SK-N-SH (cell line): ENCODE measurements around the gene ARMC9. TPM values are rescaled to one million over a fixed set of nuclear protein-coding genes. Genes with fewer than 3 reads are reported as not detected.

Experiments
- CTCF ChIA-PET: fragments of 300-600, 350-600 bp; formaldehyde crosslinking; extraction: SDS; loops from one replicate; lab custom pipeline; 2021; lab: Yijun Ruan, JAX
- POLR2A ChIA-PET: fragments of 350-600 bp; sonication (Branson Sonifier 250); formaldehyde crosslinking; extraction: SDS; loops from one replicate; lab custom pipeline; 2020; ENCODE audit warnings: antibody characterized with exemption, inconsistent platforms; lab: Yijun Ruan, JAX
- DNase-seq: peaks from one replicate; pipeline ENCODE4 v3.0.0; 2012
- H2AFZ ChIP-seq: fragments of 200-600 bp; sonication (generic); 2 replicates; pipeline ENCODE4 v1.8.1; 2016; ENCODE audit warnings: antibody characterized with exemption, mild to moderate bottlenecking, low read depth
- H3F3A ChIP-seq: fragments of 200-600 bp; sonication (generic); replicated peaks from 2 replicates; pipeline ENCODE3; 2016; ENCODE audit warnings: antibody characterized with exemption, mild to moderate bottlenecking; ENCODE audit not compliant: insufficient read depth
- H3K27ac ChIP-seq, 2 experiments: fragments of 200-500 bp in 1 of 2; fragments of 200-600 bp in 1 of 2; sonication (Bioruptor generic) in 1 of 2; sonication (generic), shearing (Covaris generic) in 1 of 2; 2 replicates each; pipeline versions ENCODE4 v1.5.1 to v1.6.1; 2014 to 2016; ENCODE audit warnings: low read depth in 2 of 2, inconsistent platforms in 1 of 2, low read length in 1 of 2, mild to moderate bottlenecking in 1 of 2, mixed read lengths in 1 of 2
- H3K27me3 ChIP-seq: fragments of 200-600 bp; sonication (generic), shearing (Covaris generic); 2 replicates; pipeline ENCODE4 v1.6.1; 2016; ENCODE audit warnings: mixed run types; ENCODE audit not compliant: insufficient read depth
- H3K36me3 ChIP-seq, 2 experiments: fragments of 200-500 bp in 1 of 2; fragments of 200-600 bp in 1 of 2; sonication (Bioruptor generic) in 1 of 2; sonication (generic) in 1 of 2; replicated peaks in 1 of 2; 2 replicates each; pipeline versions ENCODE3 to v1.5.1; 2014 to 2016; ENCODE audit warnings: low read length in 1 of 2, mild to moderate bottlenecking in 1 of 2; ENCODE audit not compliant: insufficient read depth in 2 of 2, control insufficient read depth in 1 of 2
- H3K4me1 ChIP-seq, 2 experiments: fragments of 200-500 bp in 1 of 2; fragments of 200-600 bp in 1 of 2; sonication (Bioruptor generic) in 1 of 2; sonication (generic), shearing (Covaris generic) in 1 of 2; 2 replicates each; pipeline versions ENCODE4 v1.5.1 to v1.6.1; 2014 to 2016; ENCODE audit warnings: low read depth in 1 of 2, low read length in 1 of 2, mixed run types in 1 of 2; ENCODE audit not compliant: insufficient read depth in 2 of 2, control insufficient read depth in 1 of 2
- H3K4me2 ChIP-seq: fragments of 200-600 bp; sonication (generic), shearing (Covaris generic); 2 replicates; pipeline ENCODE4 v1.6.1; 2017; ENCODE audit warnings: mixed run types
- H3K4me3 ChIP-seq, 2 experiments: fragments of 200-500 bp in 1 of 2; fragments of 200-600 bp in 1 of 2; sonication (Bioruptor generic) in 1 of 2; sonication (generic), shearing (Covaris generic) in 1 of 2; 2 replicates each; pipeline versions ENCODE4 v1.5.1 to v1.8.1; 2014 to 2016; ENCODE audit warnings: low read depth in 2 of 2, inconsistent platforms in 1 of 2, low read length in 1 of 2, mild to moderate bottlenecking in 1 of 2, mixed read lengths in 1 of 2, moderate library complexity in 1 of 2
- H3K79me2 ChIP-seq: fragments of 200-600 bp; sonication (generic); 2 replicates; pipeline ENCODE4 v1.8.1; 2017; ENCODE audit warnings: mild to moderate bottlenecking; ENCODE audit not compliant: insufficient read depth
- H3K9ac ChIP-seq: fragments of 200-600 bp; sonication (generic); 2 replicates; pipeline ENCODE4 v1.6.1; 2017; ENCODE audit warnings: mixed run types
- H3K9me2 ChIP-seq: fragments of 200-600 bp; sonication (generic); 2 replicates; pipeline ENCODE4 v1.6.1; 2017; ENCODE audit warnings: mixed run types
- H3K9me3 ChIP-seq: fragments of 200-600 bp; sonication (generic); 2 replicates; pipeline ENCODE4 v1.6.1; 2017; ENCODE audit warnings: mixed run types, mild to moderate bottlenecking, moderate library complexity
- H4K20me1 ChIP-seq: fragments of 200-600 bp; sonication (generic); 2 replicates; pipeline ENCODE4 v1.6.1; 2017; ENCODE audit warnings: mild to moderate bottlenecking, mixed run types; ENCODE audit not compliant: insufficient read depth
- CHD2 ChIP-seq: fragments of 150-350 bp; IDR thresholded peaks from 2 replicates; pipeline ENCODE4 v1.6.1; 2018; ENCODE audit warnings: low read length; ENCODE audit not compliant: partially characterized antibody
- EP300 ChIP-seq, 2 experiments: IDR thresholded peaks; 2 replicates each; pipeline versions ENCODE4 v1.4.0 to v1.6.1; 2012; ENCODE audit warnings: borderline replicate concordance in 1 of 2, low read depth in 1 of 2, low read length in 1 of 2
- EZH2phosphoT487 ChIP-seq: fragments of 200-600 bp; sonication (generic); IDR thresholded peaks from 2 replicates; pipeline ENCODE4 v1.6.1; 2017; ENCODE audit warnings: low read depth, mixed run types, mild to moderate bottlenecking, antibody characterized with exemption, moderate library complexity, borderline replicate concordance
- FOXJ3 ChIP-seq: sonication (generic); formaldehyde crosslinking; IDR thresholded peaks from 2 replicates; pipeline ENCODE4 v1.5.1; 2020; ENCODE audit warnings: mild to moderate bottlenecking, missing genetic modification reagents
- FOXM1 ChIP-seq: IDR thresholded peaks from 2 replicates; pipeline ENCODE4 v1.4.0; 2012; ENCODE audit warnings: low read depth, mild to moderate bottlenecking
- GATA2 ChIP-seq: sonication (generic); formaldehyde crosslinking; IDR thresholded peaks from 2 replicates; pipeline ENCODE4 v1.5.0; 2020; ENCODE audit warnings: mild to moderate bottlenecking, missing genetic modification reagents
- JUND ChIP-seq: IDR thresholded peaks from 2 replicates; pipeline ENCODE4 v1.4.0; 2012
- MEF2A ChIP-seq: IDR thresholded peaks from 2 replicates; pipeline ENCODE4 v1.4.0; 2012; ENCODE audit warnings: low read depth, borderline replicate concordance
- MXI1 ChIP-seq: IDR thresholded peaks from 2 replicates; pipeline ENCODE4 v1.6.1; 2012; ENCODE audit warnings: mild to moderate bottlenecking, low read depth, low read length, improper control_type of control experiment
- POLR2AphosphoS5 ChIP-seq: IDR thresholded peaks from 2 replicates; pipeline ENCODE4 v1.6.1; 2012; ENCODE audit warnings: low read depth, low read length
- RAD21 ChIP-seq: IDR thresholded peaks from 2 replicates; pipeline ENCODE4 v1.6.1; 2012; ENCODE audit warnings: mild to moderate bottlenecking, low read length
- RFX5 ChIP-seq: IDR thresholded peaks from 2 replicates; pipeline ENCODE4 v1.6.1; 2012; ENCODE audit warnings: mild to moderate bottlenecking, improper control_type of control experiment, low read length
- RXRA ChIP-seq: IDR thresholded peaks from 2 replicates; pipeline ENCODE4 v1.4.0; 2012; ENCODE audit warnings: low read depth, mild to moderate bottlenecking, borderline replicate concordance
- WGBS: methylation state at CpG from one replicate; pipeline ENCODE4 v1.1.6; 2017; ENCODE audit warnings: low lambda C conversion rate; 5-methylcytosine and 5-hydroxymethylcytosine counted together
- polyA plus RNA-seq, 3 experiments: library from polyadenylated mRNA; depleted of rRNA; stranded (reverse); fragments of >200 nt; gene quantifications; 2 replicates each; pipeline ENCODE4 v1.2.3, GENCODE V29; 2012
- TF ChIP-seq, protein P1 (sequence below): IDR thresholded peaks from 2 replicates; pipeline ENCODE4 v1.4.0; 2012; ENCODE audit warnings: low read depth, borderline replicate concordance
- TF ChIP-seq, protein P2 (sequence below): IDR thresholded peaks from 2 replicates; pipeline ENCODE4; 2012
- TF ChIP-seq, protein P3 (sequence below): IDR thresholded peaks from 2 replicates; pipeline ENCODE4 v1.4.0; 2012; ENCODE audit warnings: low read depth
- TF ChIP-seq, protein P4 (sequence below): fragments of 150-350 bp; IDR thresholded peaks from 2 replicates; pipeline ENCODE4 v1.6.1; 2017; ENCODE audit warnings: antibody characterized with exemption, low read length, low read depth, borderline replicate concordance

The ARMC9 gene
- polyA plus RNA-seq, 1 of the 3 experiments (the other 2 are of a cell fraction) = 25.3 TPM

DNA sequence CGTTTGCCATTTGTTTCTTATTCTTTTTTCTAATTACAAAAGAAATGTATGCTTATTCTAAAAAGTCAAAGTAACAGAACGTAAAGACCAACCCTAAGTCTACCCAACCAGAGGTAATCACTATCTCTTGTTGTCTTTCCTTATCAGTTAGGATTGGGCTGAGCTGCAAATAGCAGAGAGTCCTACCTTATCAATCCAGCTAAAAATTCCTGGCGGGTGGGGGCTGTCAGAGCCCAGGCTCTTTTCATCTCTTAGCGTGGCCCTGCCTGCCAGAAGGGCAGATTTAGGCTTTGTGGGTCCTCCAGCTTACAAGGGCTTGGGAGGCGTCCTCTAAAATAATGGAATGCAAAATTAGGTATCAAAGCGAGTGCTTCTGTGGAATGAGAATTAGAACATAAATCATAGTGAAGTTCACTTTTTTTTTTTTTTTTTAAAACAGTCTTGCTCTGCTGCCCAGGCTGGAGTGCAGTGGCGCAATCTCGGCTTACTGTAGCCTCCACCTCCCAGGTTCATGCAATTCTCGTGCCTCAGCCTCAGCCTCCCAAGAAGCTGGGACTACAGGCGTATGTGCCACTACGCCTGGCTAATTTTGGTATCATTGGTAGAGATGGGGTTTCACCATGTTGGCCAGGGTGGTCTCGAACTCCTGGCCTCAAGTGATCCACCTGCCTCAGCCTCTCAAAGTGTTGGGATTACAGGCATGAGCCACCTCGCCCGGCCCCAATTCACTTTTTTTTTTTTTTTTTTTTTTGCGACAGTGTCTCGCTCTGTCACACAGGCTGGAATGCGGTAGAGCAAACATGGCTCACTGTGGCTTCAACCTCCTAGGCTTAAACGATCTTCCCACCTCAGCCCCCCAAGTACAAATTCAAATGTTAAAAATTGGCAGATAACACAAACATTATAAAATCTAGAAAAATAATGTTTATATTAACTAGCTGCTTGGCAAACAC, 139.7 kb downstream of the ARMC9 start:
- H3K79me2 ChIP-seq = no peaks in the 10 kb centered on the region
- H3F3A ChIP-seq = no peaks in the 10 kb centered on the region
- no peaks in the 10 kb centered on the region for H4K20me1 ChIP-seq
- H3K27ac ChIP-seq = no peak overlapping the region
- no peaks in the 10 kb centered on the region for H3K27me3 ChIP-seq
- CTCF ChIA-PET = interaction anchor here (0.7 kb wide), 1 partner anchor 111 kb away, joined by 4 read pairs; no protein-coding TSS in a partner anchor
- POLR2A ChIA-PET = no interaction called here
- no peak overlapping the region for H3K4me2 ChIP-seq
- TF ChIP-seq, protein P1, sequence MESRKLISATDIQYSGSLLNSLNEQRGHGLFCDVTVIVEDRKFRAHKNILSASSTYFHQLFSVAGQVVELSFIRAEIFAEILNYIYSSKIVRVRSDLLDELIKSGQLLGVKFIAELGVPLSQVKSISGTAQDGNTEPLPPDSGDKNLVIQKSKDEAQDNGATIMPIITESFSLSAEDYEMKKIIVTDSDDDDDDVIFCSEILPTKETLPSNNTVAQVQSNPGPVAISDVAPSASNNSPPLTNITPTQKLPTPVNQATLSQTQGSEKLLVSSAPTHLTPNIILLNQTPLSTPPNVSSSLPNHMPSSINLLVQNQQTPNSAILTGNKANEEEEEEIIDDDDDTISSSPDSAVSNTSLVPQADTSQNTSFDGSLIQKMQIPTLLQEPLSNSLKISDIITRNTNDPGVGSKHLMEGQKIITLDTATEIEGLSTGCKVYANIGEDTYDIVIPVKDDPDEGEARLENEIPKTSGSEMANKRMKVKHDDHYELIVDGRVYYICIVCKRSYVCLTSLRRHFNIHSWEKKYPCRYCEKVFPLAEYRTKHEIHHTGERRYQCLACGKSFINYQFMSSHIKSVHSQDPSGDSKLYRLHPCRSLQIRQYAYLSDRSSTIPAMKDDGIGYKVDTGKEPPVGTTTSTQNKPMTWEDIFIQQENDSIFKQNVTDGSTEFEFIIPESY = no peak
- no peak for TF ChIP-seq EZH2phosphoT487
- no peak for TF ChIP-seq EP300 (IDR thresholded peaks at IDR 0.05; ENCODE audit: borderline replicate concordance in 1 of 2, low read depth in 1 of 2, low read length in 1 of 2)
- TF ChIP-seq CHD2 = no peak
- TF ChIP-seq RFX5 = no peak
- TF ChIP-seq, protein P2, sequence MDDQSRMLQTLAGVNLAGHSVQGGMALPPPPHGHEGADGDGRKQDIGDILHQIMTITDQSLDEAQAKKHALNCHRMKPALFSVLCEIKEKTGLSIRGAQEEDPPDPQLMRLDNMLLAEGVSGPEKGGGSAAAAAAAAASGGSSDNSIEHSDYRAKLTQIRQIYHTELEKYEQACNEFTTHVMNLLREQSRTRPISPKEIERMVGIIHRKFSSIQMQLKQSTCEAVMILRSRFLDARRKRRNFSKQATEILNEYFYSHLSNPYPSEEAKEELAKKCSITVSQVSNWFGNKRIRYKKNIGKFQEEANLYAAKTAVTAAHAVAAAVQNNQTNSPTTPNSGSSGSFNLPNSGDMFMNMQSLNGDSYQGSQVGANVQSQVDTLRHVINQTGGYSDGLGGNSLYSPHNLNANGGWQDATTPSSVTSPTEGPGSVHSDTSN = no peak
- no peak for TF ChIP-seq GATA2 (CRISPR knock-in tag)
- TF ChIP-seq, protein P3, sequence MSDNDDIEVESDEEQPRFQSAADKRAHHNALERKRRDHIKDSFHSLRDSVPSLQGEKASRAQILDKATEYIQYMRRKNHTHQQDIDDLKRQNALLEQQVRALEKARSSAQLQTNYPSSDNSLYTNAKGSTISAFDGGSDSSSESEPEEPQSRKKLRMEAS = no peak
- TF ChIP-seq JUND = no peak
- no peak for TF ChIP-seq RAD21
- TF ChIP-seq MEF2A = no peak
- TF ChIP-seq RXRA = no peak
- no peak for TF ChIP-seq MXI1
- TF ChIP-seq, protein P4, sequence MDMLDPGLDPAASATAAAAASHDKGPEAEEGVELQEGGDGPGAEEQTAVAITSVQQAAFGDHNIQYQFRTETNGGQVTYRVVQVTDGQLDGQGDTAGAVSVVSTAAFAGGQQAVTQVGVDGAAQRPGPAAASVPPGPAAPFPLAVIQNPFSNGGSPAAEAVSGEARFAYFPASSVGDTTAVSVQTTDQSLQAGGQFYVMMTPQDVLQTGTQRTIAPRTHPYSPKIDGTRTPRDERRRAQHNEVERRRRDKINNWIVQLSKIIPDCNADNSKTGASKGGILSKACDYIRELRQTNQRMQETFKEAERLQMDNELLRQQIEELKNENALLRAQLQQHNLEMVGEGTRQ = no peak
- no peak for TF ChIP-seq FOXM1
- no peak for TF ChIP-seq POLR2AphosphoS5
- TF ChIP-seq FOXJ3 (CRISPR knock-in tag) = no peak
- TF ChIP-seq, all 33 proteins: peak for 0
- Histone ChIP-seq H3K4me3 (no peak overlapping the region), H3K9me3 (no peaks in the 10 kb centered on the region), H3K4me1 (no peaks in the 10 kb centered on the region), H2AFZ (no peak overlapping the region), H3K9ac (no peak overlapping the region), H3K36me3 (peaks cover 3 to 17% of the 10 kb centered on the region in 2 experiments), H3K9me2 (no peaks in the 10 kb centered on the region)
- DNase-seq = no peak
- 93% methylated on average over 18 of the region's 18 CpGs for whole genome bisulfite sequencing
